HepG2 (cell line): ENCODE measurements around the gene BCCIP. TPM values are rescaled to one million over a fixed set of nuclear protein-coding genes. Genes with fewer than 3 reads are reported as not detected.

Experiments
- ATF7-NPFF ChIP-seq: sonication (generic); formaldehyde crosslinking; IDR thresholded peaks from 2 replicates; pipeline ENCODE4 v1.8.1; 2023; ENCODE audit warnings: mild to moderate bottlenecking, low read depth, missing genetic modification reagents, moderate library complexity
- EP300 ChIP-seq, 3 experiments: sonication (generic) in 1 of 3; formaldehyde crosslinking in 1 of 3; IDR thresholded peaks; 2 replicates each; pipeline versions ENCODE4 v1.5.1 to v1.6.1; 2011 to 2020; ENCODE audit warnings: low read depth in 2 of 3, low read length in 2 of 3, borderline replicate concordance in 1 of 3, improper control_type of control experiment in 1 of 3, mild to moderate bottlenecking in 1 of 3, missing genetic modification reagents in 1 of 3, moderate library complexity in 1 of 3
- FOSL1 ChIP-seq: sonication (generic); formaldehyde crosslinking; IDR thresholded peaks from 2 replicates; pipeline ENCODE4 v1.9.0; 2021; ENCODE audit warnings: missing genetic modification reagents, borderline replicate concordance
- HDAC1 ChIP-seq: sonication (generic); formaldehyde crosslinking; IDR thresholded peaks from 2 replicates; pipeline ENCODE4 v1.5.1; 2020; ENCODE audit warnings: mild to moderate bottlenecking, missing genetic modification reagents
- ZNF275 ChIP-seq: sonication (generic); formaldehyde crosslinking; IDR thresholded peaks from 2 replicates; pipeline ENCODE4 v1.8.0; 2022; ENCODE audit warnings: missing genetic modification reagents, mild to moderate bottlenecking, inconsistent platforms, borderline replicate concordance
- ZNF407 ChIP-seq: sonication (generic); formaldehyde crosslinking; IDR thresholded peaks from one replicate; pipeline ENCODE4 v1.5.1; 2020; ENCODE audit warnings: mild to moderate bottlenecking, missing genetic modification reagents; ENCODE audit errors: not compliant biosample characterization
- ZNF550 ChIP-seq: sonication (generic); formaldehyde crosslinking; IDR thresholded peaks from 2 replicates; pipeline ENCODE4 v1.4.0; 2020; ENCODE audit warnings: mild to moderate bottlenecking, missing genetic modification reagents, borderline replicate concordance
- ZNF577 ChIP-seq: sonication (generic); formaldehyde crosslinking; IDR thresholded peaks from 2 replicates; pipeline ENCODE4 v1.4.0; 2020; ENCODE audit warnings: mild to moderate bottlenecking, low read depth, missing genetic modification reagents, borderline replicate concordance
- ZSCAN31 ChIP-seq: sonication (generic); formaldehyde crosslinking; IDR thresholded peaks from 2 replicates; pipeline ENCODE4 v1.5.0; 2020; ENCODE audit warnings: low read depth, mild to moderate bottlenecking, missing genetic modification reagents
- polyA plus RNA-seq, 8 experiments: library from polyadenylated mRNA; depleted of rRNA in 3 of 8; stranded (reverse) in 7 of 8; unstranded in 1 of 8; fragments of >200 nt; fragmentation: Illumina TruSeq in 4 of 8; extraction: Trizol in 4 of 8; gene quantifications; 2 replicates each; pipeline versions ENCODE4 v1.2.1 to v1.2.3, GENCODE V29; 2011 to 2016; ENCODE audit warnings: low read depth in 4 of 8, missing spikeins in 1 of 8, mixed read lengths in 1 of 8; ENCODE audit not compliant: insufficient read depth in 1 of 8
- total RNA-seq, 5 experiments: library from RNA; depleted of rRNA; stranded (reverse); fragments of >200 nt; fragmentation: Illumina TruSeq; extraction: Trizol; gene quantifications; 2 replicates each; pipeline ENCODE4 v1.2.3, GENCODE V29; 2016; ENCODE audit warnings: low read depth in 1 of 5
- TF ChIP-seq, protein P1 (sequence below): sonication (generic); formaldehyde crosslinking; IDR thresholded peaks from 2 replicates; pipeline ENCODE4 v1.5.0; 2020; ENCODE audit warnings: missing genetic modification reagents
- TF ChIP-seq, protein P2 (sequence below): sonication (generic); formaldehyde crosslinking; IDR thresholded peaks from 2 replicates; pipeline ENCODE4 v1.8.0; 2022; ENCODE audit warnings: mild to moderate bottlenecking, missing genetic modification reagents, moderate library complexity
- TF ChIP-seq, protein P3 (sequence below), 2 experiments: sonication (generic) in 1 of 2; formaldehyde crosslinking in 1 of 2; IDR thresholded peaks; 2 replicates each; pipeline versions ENCODE4 v1.4.0 to v1.6.1; 2018 to 2020; ENCODE audit warnings: missing genetic modification reagents in 2 of 2, borderline replicate concordance in 1 of 2, low read depth in 1 of 2, mild to moderate bottlenecking in 1 of 2, missing biosample characterization in 1 of 2

Gene BCCIP
- total and polyA plus RNA-seq, 2 of the 13 experiments (the other 11 are each of a cell fraction or from before 2014, with no cell fraction given): 37.0 to 132 TPM

DNA sequence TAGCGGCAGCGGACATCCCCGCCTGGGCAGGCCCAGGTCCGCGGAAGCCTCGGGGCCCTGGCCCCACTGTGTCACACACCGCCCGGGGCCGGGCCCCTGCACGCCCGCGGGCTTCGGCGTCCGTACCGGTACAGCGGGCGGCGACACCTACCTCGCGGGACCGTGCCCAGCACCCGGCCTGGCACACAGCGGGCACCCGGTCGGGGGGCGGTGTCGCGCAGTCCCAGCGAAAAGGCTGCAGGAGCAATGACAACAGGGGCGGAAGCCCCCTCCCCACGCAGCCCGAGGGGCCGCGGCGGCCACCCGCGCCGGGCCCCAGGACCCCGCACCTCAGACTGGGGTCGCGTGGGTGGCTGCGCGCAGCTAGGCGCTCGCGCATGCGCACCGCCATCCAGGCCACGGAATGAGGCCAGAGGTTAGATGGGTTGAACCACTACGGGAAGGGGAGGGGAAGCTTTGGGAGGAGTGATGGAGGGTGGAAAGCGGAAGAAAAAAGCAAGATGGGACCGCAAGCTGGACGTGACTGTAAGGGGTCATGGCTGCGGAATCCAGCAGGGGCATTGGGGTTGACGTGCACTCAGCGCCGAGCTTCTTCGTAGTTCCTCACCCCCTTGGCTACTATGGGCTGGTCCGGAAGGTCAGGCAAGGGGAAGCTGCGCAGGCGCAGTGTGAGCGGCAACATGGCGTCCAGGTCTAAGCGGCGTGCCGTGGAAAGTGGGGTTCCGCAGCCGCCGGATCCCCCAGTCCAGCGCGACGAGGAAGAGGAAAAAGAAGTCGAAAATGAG, at the start of gene BCCIP, which contains the start of gene UROS (continued):
- TF ChIP-seq, protein P1, sequence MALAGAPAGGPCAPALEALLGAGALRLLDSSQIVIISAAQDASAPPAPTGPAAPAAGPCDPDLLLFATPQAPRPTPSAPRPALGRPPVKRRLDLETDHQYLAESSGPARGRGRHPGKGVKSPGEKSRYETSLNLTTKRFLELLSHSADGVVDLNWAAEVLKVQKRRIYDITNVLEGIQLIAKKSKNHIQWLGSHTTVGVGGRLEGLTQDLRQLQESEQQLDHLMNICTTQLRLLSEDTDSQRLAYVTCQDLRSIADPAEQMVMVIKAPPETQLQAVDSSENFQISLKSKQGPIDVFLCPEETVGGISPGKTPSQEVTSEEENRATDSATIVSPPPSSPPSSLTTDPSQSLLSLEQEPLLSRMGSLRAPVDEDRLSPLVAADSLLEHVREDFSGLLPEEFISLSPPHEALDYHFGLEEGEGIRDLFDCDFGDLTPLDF (CRISPR knock-in tag): 0 out of 2 replicates have a peak, but pooled peaks have one; percentile 12
- TF ChIP-seq ZNF275 (peak; percentile 61; the same call in 1 of the 2 replicates), EP300 (IDR thresholded peaks at IDR 0.05; ENCODE audit: low read depth in 2 of 2, low read length in 2 of 2) (no peak), EP300 (CRISPR knock-in tag; IDR thresholded peaks at IDR 0.05; ENCODE audit: borderline replicate concordance) (0 out of 2 replicates have a peak, but pooled peaks have one; percentile 12), ZNF550 (CRISPR knock-in tag) (0 out of 2 replicates have a peak, but pooled peaks have one; percentile 19), ZSCAN31 (peak; percentile 19; the same call in 1 of the 2 replicates), FOSL1 (CRISPR knock-in tag) (no peak), ZNF407 (peak; percentile 74), ATF7-NPFF (peak; percentile 58; the same call in 1 of the 2 replicates), ZNF577 (no peak), HDAC1 (CRISPR knock-in tag) (peak; percentile 78)
- TF ChIP-seq, protein P2, sequence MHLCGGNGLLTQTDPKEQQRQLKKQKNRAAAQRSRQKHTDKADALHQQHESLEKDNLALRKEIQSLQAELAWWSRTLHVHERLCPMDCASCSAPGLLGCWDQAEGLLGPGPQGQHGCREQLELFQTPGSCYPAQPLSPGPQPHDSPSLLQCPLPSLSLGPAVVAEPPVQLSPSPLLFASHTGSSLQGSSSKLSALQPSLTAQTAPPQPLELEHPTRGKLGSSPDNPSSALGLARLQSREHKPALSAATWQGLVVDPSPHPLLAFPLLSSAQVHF (CRISPR knock-in tag): no peak
- TF ChIP-seq, protein P3, sequence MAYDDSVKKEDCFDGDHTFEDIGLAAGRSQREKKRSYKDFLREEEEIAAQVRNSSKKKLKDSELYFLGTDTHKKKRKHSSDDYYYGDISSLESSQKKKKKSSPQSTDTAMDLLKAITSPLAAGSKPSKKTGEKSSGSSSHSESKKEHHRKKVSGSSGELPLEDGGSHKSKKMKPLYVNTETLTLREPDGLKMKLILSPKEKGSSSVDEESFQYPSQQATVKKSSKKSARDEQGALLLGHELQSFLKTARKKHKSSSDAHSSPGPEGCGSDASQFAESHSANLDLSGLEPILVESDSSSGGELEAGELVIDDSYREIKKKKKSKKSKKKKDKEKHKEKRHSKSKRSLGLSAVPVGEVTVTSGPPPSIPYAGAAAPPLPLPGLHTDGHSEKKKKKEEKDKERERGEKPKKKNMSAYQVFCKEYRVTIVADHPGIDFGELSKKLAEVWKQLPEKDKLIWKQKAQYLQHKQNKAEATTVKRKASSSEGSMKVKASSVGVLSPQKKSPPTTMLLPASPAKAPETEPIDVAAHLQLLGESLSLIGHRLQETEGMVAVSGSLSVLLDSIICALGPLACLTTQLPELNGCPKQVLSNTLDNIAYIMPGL (CRISPR knock-in tag; IDR thresholded peaks at IDR 0.05; ENCODE audit: borderline replicate concordance in 1 of 2, low read depth in 1 of 2): peak in 1 of 2 experiments; percentile 73; a peak in 2 of 4 replicates
